CD4-positive, alpha-beta memory T cell (primary cell): ENCODE measurements around the gene VAV2. TPM values are rescaled to one million over a fixed set of nuclear protein-coding genes. Genes with fewer than 3 reads are reported as not detected.
A peak's percentile ranks its signal among the peaks of the same experiment; 100 is the strongest.

Experiments used
- CTCF ChIA-PET: fragments of 350-600 bp; sonication (Branson Sonifier 250); formaldehyde crosslinking; loops from one replicate; lab custom pipeline; 2021; ENCODE audit warnings: inconsistent platforms; ENCODE audit not compliant: partially characterized antibody; lab: Charles Lee
- POLR2A ChIA-PET: fragments of 350-600 bp; sonication (Branson Sonifier 250); formaldehyde crosslinking; loops from one replicate; lab custom pipeline; 2021; ENCODE audit not compliant: partially characterized antibody; lab: Charles Lee
- DNase-seq, 5 donors: peaks; one replicate each; pipeline versions ENCODE4 v3.0.0 to v3.0.0-alpha.2; 2020 to 2022; ENCODE audit warnings: mixed read lengths in 1 of 5
- H3K27ac ChIP-seq: one replicate; pipeline ENCODE4 v1.7.0; 2013; ENCODE audit warnings: low read depth, low read length
- H3K27me3 ChIP-seq: 2 replicates; pipeline ENCODE4 v1.7.0; 2013; ENCODE audit warnings: mild to moderate bottlenecking, low read length, moderate library complexity; ENCODE audit not compliant: insufficient read depth
- H3K36me3 ChIP-seq: 2 replicates; pipeline ENCODE4 v1.7.0; 2013; ENCODE audit warnings: mild to moderate bottlenecking, low read length, moderate library complexity; ENCODE audit not compliant: insufficient read depth
- H3K4me1 ChIP-seq: 2 replicates; pipeline ENCODE4 v1.7.0; 2013; ENCODE audit warnings: mild to moderate bottlenecking, low read length, moderate library complexity; ENCODE audit not compliant: insufficient read depth
- H3K4me3 ChIP-seq, 2 donors: one replicate each; pipeline ENCODE4 v1.7.0; 2013; ENCODE audit warnings: low read length in 2 of 2, mild to moderate bottlenecking in 1 of 2
- H3K9me3 ChIP-seq, 2 donors: one replicate each; pipeline ENCODE4 v1.7.0; 2013; ENCODE audit warnings: low read length in 2 of 2, control low read depth in 1 of 2; ENCODE audit not compliant: control insufficient read depth in 1 of 2
- H3K27ac Mint-ChIP-seq, 7 donors: one replicate each; pipeline ENCODE4 v1.8.0; 2020 to 2021; ENCODE audit warnings: mixed read lengths in 7 of 7, mild to moderate bottlenecking in 6 of 7, inconsistent platforms in 3 of 7, moderate library complexity in 3 of 7
- H3K27me3 Mint-ChIP-seq, 2 donors: one replicate each; pipeline ENCODE4 v1.8.0; 2020 to 2021; ENCODE audit warnings: mixed read lengths in 2 of 2
- H3K36me3 Mint-ChIP-seq, 2 donors: one replicate each; pipeline ENCODE4 v1.8.0; 2020 to 2021; ENCODE audit warnings: mixed read lengths in 2 of 2, inconsistent platforms in 1 of 2, mild to moderate bottlenecking in 1 of 2
- H3K4me1 Mint-ChIP-seq, 4 donors: one replicate each; pipeline ENCODE4 v1.8.0; 2020 to 2021; ENCODE audit warnings: mixed read lengths in 4 of 4, mild to moderate bottlenecking in 1 of 4
- H3K4me3 Mint-ChIP-seq, 8 donors: one replicate each; pipeline ENCODE4 v1.8.0; 2020 to 2021; ENCODE audit warnings: mixed read lengths in 8 of 8, mild to moderate bottlenecking in 7 of 8, moderate library complexity in 6 of 8, inconsistent platforms in 3 of 8
- H3K9me3 Mint-ChIP-seq, 8 donors: one replicate each; pipeline ENCODE4 v1.8.0; 2020 to 2021; ENCODE audit warnings: mixed read lengths in 8 of 8, mild to moderate bottlenecking in 5 of 8, inconsistent platforms in 3 of 8, moderate library complexity in 1 of 8
- intact Hi-C: fragments of 100-400 bp; cut with micrococcal nuclease; formaldehyde crosslinking; loops from one replicate; pipeline ENCODE4 v1.15.1; 2023
- polyA plus RNA-seq, 2 donors: library from polyadenylated mRNA; unstranded; fragments of 300-500 nt; fragmentation: Illumina TruSeq; gene quantifications; one replicate each; pipeline ENCODE4 v1.2.3, GENCODE V29; 2021
- total RNA-seq, 2 experiments: library from RNA; stranded (reverse); gene quantifications; one replicate each; pipeline ENCODE4 v1.2.3, GENCODE V29; 2021

VAV2 gene
- total and polyA plus RNA-seq, 4 experiments from 2014 or later, result 0.26 to 3.0 (median 1.0) TPM

GRCh38 chr9:133839822-133840329, 152.2 kb downstream of the VAV2 start:
- no peaks in the 10 kb centered on the region for H3K27me3 ChIP-seq
- H3K36me3 ChIP-seq, result no peaks in the 10 kb centered on the region
- H3K4me1 Mint-ChIP-seq, result no peaks in the 10 kb centered on the region
- CTCF ChIA-PET, result no interaction called here
- H3K27ac ChIP-seq, result no peak overlapping the region
- intact Hi-C loops, result no loop called here
- no peak for DNase-seq
- POLR2A ChIA-PET, result no interaction called here
- no peak overlapping the region for H3K27ac Mint-ChIP-seq
- peaks cover 0 to 2% (median 0%) of the 10 kb centered on the region in 8 donors for H3K9me3 Mint-ChIP-seq
- no peaks in the 10 kb centered on the region for H3K4me1 ChIP-seq
- no peak overlapping the region for H3K4me3 Mint-ChIP-seq
- H3K9me3 ChIP-seq, result no peaks in the 10 kb centered on the region
- no peak overlapping the region for H3K4me3 ChIP-seq
- no peaks in the 10 kb centered on the region for H3K27me3 Mint-ChIP-seq
- H3K36me3 Mint-ChIP-seq, result no peaks in the 10 kb centered on the region

GRCh38 chr9:133838859-133839507, 153.1 kb downstream of the VAV2 start:
- H3K27ac ChIP-seq, result no peak overlapping the region
- no peaks in the 10 kb centered on the region for H3K4me1 Mint-ChIP-seq
- H3K9me3 ChIP-seq, result no peaks in the 10 kb centered on the region
- no peak overlapping the region for H3K4me3 ChIP-seq
- H3K27me3 ChIP-seq, result no peaks in the 10 kb centered on the region
- DNase-seq, result no peak
- H3K27ac Mint-ChIP-seq, result no peak overlapping the region
- ChIA-PET POLR2A (no interaction called here), CTCF (no interaction called here)
- no peaks in the 10 kb centered on the region for H3K27me3 Mint-ChIP-seq
- no peaks in the 10 kb centered on the region for H3K36me3 ChIP-seq
- H3K4me3 Mint-ChIP-seq, result no peak overlapping the region
- H3K9me3 Mint-ChIP-seq, result peaks cover 0 to 2% (median 0%) of the 10 kb centered on the region in 8 donors
- no peaks in the 10 kb centered on the region for H3K36me3 Mint-ChIP-seq
- H3K4me1 ChIP-seq, result no peaks in the 10 kb centered on the region
- intact Hi-C loops, result no loop called here

DNA sequence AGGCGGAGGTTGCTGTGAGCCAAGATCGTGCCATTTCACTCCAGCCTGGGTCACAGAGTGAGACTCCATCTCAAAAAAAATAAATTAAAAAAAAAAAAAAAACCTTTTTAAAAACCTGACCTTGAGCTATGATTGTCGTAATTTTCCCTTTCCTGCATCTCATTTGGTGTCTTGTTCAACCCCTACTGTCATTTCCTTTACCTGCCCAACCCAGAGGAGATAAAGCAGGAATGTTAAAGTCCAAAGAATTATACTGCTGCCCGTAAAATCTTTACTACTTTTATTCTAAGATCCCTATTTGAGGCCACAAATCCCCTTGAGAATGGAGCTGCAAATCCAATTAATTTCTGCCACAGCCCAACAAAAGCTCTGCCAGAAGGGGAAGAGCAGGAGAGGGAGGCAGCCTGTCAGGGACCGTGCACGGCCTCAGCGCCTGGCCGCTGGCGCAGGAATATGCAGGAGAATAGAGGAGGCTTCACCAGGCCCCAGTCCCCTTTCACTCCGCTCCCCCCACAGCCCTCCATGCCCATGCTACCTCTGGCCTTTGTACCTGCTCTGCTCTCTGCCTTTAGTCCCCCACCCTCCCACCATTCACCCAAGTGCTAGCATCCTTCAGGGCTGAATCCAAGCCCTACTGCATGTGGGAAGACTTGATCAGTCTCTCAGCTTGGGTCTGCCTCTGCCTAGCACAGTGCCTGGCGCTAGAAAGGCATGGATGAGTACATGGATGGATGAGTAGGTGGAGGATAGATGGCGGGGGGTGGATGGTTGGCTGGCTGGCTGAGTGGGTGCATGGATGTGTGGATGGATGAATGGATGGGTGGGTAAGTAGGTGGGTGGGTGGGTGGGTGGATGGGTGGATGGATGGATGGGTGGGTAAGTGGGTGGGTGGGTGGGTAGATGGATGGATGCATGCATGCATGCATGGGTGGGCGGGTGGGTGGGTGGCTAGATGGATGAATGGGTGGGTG, 154.2 kb downstream of the VAV2 start:
- H3K4me1 Mint-ChIP-seq, result no peaks in the 10 kb centered on the region
- DNase-seq, result no peak
- intact Hi-C loops, result no loop called here
- H3K27ac Mint-ChIP-seq, result peak overlapping the region in 1 of 7 donors; percentile 51
- H3K36me3 ChIP-seq, result no peaks in the 10 kb centered on the region
- H3K36me3 Mint-ChIP-seq, result no peaks in the 10 kb centered on the region
- H3K4me3 Mint-ChIP-seq, result no peak overlapping the region
- no peaks in the 10 kb centered on the region for H3K9me3 ChIP-seq
- peaks cover 0 to 2% (median 0%) of the 10 kb centered on the region in 8 donors for H3K9me3 Mint-ChIP-seq
- no peaks in the 10 kb centered on the region for H3K4me1 ChIP-seq
- H3K27me3 Mint-ChIP-seq, result no peaks in the 10 kb centered on the region
- H3K4me3 ChIP-seq, result no peak overlapping the region
- H3K27me3 ChIP-seq, result no peaks in the 10 kb centered on the region
- ChIA-PET CTCF (no interaction called here), POLR2A (no interaction called here)
- H3K27ac ChIP-seq, result no peak overlapping the region

DNA sequence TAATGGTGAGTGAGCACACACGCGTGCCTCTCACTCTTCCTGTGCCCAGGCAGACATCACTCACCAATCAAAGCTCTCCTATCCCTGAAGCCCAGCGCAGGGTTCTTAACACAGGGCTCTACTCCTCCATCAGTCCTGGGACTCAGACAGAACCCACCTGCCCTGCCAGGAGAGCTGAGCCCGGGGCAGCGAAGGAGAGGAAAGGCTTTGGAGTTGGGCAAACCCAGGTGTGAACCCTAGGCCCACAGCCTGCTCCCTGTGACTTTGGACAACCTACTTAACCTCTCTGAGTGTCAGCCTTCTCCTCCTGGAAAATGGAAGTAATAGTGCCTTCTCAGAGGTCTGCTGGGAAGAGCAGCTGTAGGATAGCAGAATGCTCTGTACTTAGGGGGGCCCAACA, 155.3 kb downstream of the VAV2 start:
- H3K36me3 Mint-ChIP-seq, result no peaks in the 10 kb centered on the region
- H3K36me3 ChIP-seq, result no peaks in the 10 kb centered on the region
- peak overlapping the region in 1 of 7 donors; percentile 43 for H3K27ac Mint-ChIP-seq

DNA sequence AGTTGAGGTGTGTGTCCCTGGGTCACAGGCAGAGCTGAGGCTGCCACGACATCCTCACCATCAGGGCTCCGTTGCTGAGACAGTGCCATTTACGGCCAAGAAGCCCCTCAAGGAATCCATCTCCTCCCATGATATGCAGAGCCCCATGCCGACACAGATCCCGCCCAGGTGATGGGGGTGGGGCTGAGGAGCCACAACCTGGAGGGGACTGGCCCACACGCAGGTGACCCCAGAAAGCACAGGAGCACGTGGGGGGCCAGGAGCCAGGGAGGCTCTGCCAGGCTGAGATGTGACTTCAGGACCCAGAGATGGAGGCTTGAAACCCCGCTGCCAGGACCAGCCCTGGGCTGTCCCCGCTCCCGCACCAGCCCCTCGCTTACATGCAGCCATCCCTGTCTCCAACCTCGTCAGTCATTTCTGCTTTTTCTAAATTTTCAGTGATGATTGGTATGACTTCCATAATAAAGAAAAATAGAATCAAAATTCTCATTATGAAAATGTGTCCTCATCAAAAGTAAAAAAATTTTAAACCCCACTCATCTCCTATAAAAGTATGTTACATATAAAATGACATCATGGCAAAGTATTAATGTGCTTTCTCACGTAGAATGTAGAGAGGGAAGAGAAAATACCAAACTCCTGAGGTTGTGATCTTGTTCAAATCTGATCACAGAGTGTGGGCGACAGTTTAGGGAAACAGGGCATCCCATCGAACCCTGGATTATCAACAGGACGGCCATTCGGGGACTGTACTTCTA, 155.9 kb downstream of the VAV2 start:
- no peaks in the 10 kb centered on the region for H3K36me3 Mint-ChIP-seq
- H3K27me3 Mint-ChIP-seq, result no peaks in the 10 kb centered on the region
- DNase-seq, result no peak
- no peaks in the 10 kb centered on the region for H3K4me1 Mint-ChIP-seq
- H3K9me3 ChIP-seq, result no peaks in the 10 kb centered on the region
- H3K27ac ChIP-seq, result no peak overlapping the region
- no peak overlapping the region for H3K4me3 ChIP-seq
- intact Hi-C loops, result no loop called here
- ChIA-PET POLR2A (no interaction called here), CTCF (no interaction called here)
- H3K9me3 Mint-ChIP-seq, result peaks cover 0 to 2% (median 0%) of the 10 kb centered on the region in 8 donors
- no peaks in the 10 kb centered on the region for H3K27me3 ChIP-seq
- no peak overlapping the region for H3K27ac Mint-ChIP-seq
- no peaks in the 10 kb centered on the region for H3K36me3 ChIP-seq
- no peaks in the 10 kb centered on the region for H3K4me1 ChIP-seq
- no peak overlapping the region for H3K4me3 Mint-ChIP-seq

More for the DNA sequence above, 155.3 kb downstream of the VAV2 start:
- H3K4me1 ChIP-seq, result no peaks in the 10 kb centered on the region
- ChIA-PET CTCF (no interaction called here), POLR2A (no interaction called here)
- DNase-seq, result no peak
- no peaks in the 10 kb centered on the region for H3K4me1 Mint-ChIP-seq
- no peaks in the 10 kb centered on the region for H3K27me3 ChIP-seq
- H3K27ac ChIP-seq, result no peak overlapping the region
- peaks cover 0 to 2% (median 0%) of the 10 kb centered on the region in 8 donors for H3K9me3 Mint-ChIP-seq
- H3K4me3 Mint-ChIP-seq, result no peak overlapping the region
- intact Hi-C loops, result no loop called here
- no peaks in the 10 kb centered on the region for H3K27me3 Mint-ChIP-seq
- no peak overlapping the region for H3K4me3 ChIP-seq
- H3K9me3 ChIP-seq, result no peaks in the 10 kb centered on the region

DNA sequence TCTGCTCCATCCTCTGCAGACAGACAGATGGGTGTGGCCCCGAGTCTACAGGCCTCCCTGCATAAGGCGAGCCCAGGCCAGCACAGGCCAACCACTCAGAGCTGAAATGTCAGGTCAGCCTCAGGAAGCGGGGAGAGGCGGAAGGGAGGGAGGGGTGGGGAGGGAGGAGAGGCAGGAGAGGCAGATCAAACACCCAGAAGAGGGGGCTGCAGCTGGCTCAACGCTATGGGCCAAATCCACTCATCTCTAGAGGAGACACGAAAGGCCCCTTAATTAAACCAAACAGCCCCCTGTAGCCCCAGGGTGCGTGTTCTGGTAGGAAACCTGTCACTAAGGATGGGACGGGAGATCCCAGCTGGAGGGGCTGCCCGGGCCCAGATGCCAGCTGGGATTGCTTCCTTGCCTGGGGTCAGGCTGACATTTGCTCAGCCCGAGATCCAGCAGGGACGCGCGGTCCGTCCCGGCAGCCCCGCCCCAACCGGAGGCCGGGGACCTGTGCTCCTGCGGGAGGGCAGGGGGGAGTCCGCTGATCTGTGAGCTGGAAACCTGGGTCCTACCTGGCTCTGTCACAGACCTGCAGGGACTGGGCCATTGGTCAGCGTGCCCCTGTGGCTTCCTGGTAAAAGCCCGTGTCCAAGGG, 156.7 kb downstream of the VAV2 start:
- no peaks in the 10 kb centered on the region for H3K4me1 Mint-ChIP-seq
- Histone ChIP-seq H3K4me3 (no peak overlapping the region), H3K9me3 (no peaks in the 10 kb centered on the region), H3K27ac (no peak overlapping the region), H3K36me3 (no peaks in the 10 kb centered on the region), H3K4me1 (no peaks in the 10 kb centered on the region), H3K27me3 (no peaks in the 10 kb centered on the region)
- H3K4me3 Mint-ChIP-seq, result no peak overlapping the region
- peaks cover 0 to 2% (median 0%) of the 10 kb centered on the region in 8 donors for H3K9me3 Mint-ChIP-seq
- CTCF ChIA-PET, result no interaction called here
- POLR2A ChIA-PET, result no interaction called here
- H3K27me3 Mint-ChIP-seq, result no peaks in the 10 kb centered on the region
- DNase-seq, result no peak
- H3K27ac Mint-ChIP-seq, result no peak overlapping the region
- H3K36me3 Mint-ChIP-seq, result no peaks in the 10 kb centered on the region
- intact Hi-C loops, result no loop called here
